Medulla oblongata (tissue), 1 donor: Measurements from ENCODE around the gene RAPGEF4.

Experiments
- DNase-seq: peaks from one replicate; pipeline ENCODE4 v3.0.0-alpha.2; 2015; ENCODE audit errors: extremely low spot score

RAPGEF4 gene

DNA sequence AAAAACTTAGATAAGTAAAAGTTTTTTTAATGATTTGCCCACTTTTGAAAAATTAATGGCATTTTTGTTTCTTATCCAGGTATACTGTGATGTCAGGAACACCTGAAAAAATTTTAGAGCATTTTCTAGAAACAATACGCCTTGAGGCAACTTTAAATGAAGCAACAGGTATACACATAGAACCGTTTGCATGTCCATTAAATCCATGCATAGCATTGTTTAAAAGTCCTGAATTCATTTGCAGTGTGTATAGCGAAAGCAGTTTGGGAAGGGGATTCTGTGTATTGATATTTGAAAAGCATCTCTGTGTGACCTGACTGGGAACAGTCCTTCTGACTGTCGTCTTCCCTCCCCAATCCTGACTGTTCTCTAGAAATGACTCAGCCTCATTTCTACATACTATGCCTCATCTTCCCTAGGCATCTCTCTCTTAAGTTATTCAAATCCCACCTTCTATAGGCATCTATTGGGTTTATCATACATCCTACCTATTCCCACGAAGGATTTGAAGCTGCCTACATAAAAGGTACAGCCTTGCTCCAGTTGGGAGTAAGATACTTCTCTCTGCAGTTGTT, 260.8 kb downstream of the RAPGEF4 start:
- DNase-seq: no peak

DNA sequence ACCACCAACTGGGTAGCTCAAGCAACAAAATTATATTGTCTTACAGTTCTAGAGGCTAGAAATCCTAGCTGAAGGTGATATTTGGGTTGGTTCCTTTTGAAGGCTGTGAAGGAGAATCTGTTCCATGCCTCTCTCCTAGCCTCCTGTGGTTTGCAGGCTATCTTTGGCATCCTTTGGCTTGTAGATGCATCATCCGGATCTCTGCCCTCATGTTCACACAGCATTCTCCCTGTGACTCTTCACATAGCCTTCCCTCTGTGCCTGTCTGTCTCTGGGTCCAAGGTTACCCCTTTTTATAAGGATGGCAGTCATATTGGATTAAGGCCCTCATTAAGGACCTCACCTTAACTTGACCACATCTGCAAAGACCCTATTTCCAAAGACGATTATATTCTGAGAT, 261.4 kb downstream of the RAPGEF4 start:
- DNase-seq: no peak

DNA sequence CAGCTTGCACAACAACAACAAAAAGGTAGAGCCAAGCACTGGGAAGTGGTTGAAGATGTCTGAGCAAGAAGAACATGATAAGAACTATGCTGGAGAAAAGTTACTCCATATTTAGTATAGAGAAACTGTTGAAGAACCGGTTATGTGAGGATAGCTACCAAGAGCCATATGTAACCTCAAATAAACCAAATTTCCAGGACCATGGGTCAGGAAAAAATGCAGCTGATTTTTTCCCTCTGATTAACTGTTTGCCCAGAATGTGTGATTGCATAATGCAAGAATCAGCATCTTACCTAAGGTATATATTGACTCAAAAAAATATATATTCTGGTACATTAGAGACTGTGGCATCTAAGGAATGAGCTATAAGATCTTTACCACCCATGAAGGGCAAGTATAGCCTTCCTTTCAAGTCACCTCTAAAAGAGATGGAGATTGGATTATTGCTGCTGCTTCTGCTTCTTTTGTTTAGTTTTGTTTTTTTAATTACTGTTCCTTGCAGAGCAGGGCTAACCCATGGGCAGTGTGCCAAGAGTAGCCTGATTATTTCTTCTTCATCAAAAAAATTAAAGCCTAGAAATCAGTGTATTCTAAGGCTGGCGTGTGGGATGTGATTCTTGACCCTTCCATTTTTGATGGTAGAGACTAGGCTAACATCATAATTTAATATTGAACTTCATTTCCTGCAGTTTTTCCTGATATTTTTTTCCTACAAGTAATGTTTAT, 263.1 kb downstream of the RAPGEF4 start:
- no peak for DNase-seq

DNA sequence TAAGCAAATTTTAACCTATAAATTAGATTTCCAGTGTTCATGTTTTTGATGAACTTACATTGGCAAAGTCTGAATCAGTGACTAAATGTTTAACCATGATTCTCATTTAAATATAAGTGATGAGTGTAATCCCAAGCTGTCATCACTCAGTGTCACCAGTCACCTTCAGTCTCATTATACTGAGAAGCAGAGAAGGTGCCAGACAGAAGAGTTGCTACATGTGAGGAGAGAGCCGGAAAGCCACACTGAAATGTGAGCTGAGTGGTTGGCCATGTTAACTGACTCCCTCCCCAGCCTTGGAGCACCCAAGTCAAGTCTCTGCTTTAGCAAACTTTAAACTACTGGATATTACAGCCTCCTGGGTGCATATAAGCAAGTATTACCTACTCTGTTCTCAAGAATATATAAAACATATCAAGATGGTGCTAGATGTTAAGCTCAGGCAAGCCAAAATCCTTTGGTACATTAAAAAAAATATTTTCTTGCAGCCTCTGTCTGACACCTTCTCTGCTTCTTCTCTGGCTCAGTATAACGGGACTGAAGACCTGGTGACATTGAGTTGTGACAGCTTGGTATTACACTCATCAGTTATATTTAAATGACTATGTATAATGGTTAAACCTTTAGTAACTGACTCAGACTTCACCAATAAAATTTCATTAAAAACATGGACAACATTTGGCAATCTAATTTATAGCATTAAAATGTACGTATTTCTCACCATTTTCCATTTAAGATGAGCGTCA, 264.2 kb downstream of the RAPGEF4 start:
- DNase-seq: no peak

DNA sequence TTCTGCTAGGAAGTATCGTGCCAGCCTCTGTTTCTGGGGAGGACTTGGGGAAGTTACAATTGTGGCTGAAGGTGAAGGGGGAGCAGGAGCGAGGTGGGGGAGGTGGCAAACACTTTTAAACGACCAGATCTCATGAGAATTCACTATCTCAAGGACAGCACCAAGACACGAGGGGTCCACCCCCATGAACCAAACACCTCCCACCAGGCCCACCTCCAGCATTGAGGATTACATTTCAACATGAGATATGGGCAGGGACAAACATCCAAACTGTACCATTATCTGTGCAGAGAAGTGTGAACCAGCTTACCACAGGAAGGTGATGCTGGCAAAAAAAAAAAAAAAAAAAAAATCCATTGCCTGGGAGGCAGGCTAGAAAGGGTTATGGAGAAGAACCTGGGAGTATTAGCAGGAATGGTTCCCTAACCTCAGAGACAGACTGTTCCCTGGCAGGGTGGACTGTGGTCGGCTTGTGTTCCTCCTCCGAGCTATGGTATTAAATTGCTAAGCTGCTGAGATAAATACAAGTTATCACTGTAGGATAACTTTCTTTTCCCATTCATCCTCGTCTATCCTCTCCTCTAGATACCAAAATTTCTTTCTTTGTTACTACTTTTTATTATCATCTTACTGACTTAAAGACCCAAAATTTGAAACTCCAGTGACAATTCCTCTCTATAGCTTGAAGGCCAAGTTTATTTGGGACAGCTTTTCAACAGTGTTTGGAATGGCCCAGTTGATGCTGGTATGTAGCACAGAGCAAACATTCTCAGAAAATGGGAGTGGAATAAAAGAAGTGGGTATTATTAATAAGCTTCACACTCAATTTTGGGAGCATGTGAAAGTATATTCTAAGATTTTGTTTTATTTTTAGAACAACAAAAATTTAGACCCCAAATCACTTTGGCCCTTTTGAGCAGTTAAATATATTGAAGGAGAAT, 266.3 kb downstream of the RAPGEF4 start:
- DNase-seq: no peak

DNA sequence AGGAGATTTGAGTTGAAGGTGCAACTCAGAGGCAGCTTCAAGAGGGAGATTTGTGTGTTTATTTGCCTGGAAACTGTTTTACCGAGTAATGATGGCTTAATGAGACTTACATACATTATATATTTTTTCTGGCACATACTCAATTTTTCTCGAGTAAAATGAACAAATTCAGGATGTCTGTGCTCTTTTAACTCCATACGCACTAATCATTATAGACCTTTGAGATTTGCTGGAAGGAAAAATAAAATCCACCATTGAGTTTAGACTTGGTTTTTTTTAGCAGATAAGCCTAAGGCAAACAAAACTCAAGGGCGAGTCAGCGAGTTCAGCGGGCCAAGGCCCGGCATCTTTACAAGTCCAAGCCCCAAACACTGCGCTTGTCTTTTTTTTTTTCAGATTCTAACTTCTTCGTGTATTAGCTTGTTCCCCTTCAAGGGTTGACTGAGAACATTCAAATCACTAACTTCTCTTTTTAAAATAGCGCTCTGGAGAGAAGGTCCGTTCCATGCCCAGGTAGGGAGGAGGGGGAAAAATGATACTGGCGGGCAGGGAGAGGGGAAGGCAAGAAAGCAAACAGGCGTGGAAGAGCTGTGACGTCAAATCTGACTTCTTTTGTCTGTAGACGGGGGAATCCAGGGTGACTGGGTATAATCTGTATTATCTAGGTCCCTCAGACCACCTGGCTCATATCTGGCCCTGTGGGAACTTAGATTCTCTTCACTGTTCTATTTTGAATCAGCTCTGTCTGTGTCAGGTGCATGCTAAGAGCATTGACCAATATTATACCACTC, 267.3 kb downstream of the RAPGEF4 start:
- no peak for DNase-seq

DNA sequence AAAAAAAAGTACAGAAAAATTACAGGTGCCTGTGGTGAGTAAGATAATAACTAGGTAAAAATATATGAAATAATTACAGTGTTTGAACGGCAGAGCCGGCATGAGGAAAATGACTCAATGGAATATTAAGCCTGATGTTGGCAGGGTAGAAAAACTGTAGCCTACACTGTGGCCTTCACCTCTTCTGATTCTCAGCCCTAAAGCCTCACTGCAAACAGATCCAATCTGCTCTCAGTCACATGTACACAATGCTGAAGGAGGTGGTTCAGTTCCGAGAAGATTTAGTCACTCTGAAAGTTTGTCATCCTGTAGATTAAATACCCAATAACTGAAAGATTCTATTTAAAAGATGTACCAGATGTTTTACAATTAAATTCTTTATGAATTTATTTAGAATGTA, 273.1 kb downstream of the RAPGEF4 start:
- no peak for DNase-seq

DNA sequence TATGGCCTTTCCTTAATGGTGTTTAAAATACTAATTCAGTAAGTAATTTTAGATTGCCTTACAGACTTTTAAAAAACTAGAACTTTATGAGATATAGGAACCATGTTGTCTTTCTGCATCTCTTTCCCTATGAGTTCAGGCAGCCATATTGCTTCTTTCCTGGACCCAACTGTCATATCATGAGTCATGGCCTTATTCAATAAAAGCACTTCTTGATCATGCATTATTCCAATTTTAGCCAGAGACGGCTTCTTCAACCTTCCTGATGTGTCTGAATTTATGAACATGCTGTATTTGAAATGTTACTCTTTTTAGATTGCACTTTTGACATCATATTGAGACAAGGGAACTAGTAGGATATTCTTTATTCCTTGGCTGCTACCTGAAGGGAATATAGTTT, 274.6 kb downstream of the RAPGEF4 start:
- no peak for DNase-seq

DNA sequence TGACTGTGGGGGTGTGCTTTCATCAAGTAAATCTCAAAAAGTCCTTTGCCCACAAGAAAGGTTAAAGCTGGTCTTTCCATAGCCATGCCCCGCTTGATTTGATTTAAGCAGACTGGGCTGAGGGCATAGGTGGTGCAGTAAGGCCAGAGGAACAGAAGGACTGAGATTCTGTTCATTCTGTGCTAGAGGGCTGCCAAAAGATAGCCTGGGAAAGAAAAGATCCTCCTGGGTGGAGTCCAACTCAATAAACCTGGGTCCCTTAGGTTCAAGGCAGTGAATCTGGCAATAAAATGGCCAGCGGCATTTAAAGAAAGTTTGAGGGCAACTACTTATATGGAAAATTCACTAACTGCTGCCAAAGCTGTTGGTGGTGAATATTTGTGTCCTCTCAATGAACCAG, 280.8 kb downstream of the RAPGEF4 start:
- DNase-seq: no peak

DNA sequence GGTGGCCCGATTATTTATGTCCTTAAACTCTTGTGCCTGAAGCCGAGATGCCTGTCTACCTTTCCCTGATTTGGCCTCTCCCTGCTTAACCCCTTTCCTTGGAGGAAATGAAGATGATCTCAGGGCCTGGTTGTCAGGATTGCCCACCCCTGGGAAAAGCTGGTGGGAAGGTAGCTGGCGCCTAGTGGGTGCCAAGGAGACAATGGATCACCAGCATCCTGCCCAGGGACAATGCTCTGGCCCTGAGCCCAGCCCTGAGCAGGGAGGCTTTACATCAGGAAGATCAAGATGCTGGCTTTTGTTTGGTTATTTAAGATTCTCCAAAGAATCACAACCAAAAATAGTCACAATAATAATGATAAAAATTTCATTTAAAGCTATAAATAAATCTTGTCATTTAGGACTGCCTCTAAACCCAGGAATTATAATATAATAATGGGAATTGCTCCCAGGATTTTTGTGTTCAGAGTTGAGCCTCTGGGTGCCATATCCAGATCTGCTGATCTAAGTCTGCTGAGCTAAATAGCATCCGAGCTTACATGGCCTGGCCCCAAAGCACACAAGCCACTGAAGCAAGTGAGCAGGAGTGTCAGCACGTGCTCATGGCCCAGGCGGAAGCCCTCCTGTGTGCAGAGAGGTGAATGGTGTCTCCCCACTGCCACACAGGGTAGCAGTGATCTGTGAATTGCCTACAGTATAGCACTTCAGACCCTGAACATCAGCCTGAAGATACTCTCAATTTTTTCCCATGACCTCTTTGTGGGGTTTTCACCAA, 282.2 kb downstream of the RAPGEF4 start:
- no peak for DNase-seq

DNA sequence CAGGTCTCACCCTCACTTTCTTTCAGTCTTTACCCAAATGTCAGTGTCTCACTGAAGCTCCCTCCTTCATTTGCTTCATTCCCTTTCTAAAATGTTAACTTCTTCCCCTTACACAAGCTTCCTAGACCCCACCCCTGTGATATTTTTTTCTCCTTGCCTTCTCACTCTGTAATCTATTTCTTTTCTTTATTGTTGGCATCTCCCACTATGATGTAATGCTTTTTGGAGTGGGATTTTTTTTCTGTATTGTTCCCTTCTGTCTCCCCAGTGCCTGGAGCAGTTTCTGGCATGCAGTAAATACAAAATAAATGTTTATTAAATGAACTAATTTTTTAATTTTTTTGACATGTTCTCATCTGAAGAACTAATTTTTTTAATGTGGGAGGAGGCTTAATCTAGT, 284.1 kb downstream of the RAPGEF4 start:
- DNase-seq: no peak

DNA sequence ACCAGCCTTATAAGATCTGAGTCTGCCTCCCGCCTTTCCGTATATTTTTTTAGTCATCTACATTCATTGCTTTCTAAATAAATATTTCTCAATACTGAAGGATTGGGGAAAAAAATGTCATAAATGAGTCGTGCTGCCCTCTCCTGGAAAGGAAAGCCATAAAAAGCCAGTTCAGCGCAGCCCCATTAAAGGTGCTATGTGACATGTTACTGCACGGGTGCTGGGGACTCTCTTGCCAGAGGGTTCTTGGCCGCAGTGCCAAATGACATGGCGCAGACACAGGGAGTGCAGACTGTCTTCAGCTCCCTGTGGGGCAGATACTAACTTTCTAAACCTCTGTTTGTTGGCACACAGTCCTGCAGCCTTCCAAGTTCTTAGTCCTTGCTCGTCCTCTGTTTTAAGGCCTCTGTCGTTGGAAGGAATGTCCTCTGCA, 286.3 kb downstream of the RAPGEF4 start:
- DNase-seq: no peak

DNA sequence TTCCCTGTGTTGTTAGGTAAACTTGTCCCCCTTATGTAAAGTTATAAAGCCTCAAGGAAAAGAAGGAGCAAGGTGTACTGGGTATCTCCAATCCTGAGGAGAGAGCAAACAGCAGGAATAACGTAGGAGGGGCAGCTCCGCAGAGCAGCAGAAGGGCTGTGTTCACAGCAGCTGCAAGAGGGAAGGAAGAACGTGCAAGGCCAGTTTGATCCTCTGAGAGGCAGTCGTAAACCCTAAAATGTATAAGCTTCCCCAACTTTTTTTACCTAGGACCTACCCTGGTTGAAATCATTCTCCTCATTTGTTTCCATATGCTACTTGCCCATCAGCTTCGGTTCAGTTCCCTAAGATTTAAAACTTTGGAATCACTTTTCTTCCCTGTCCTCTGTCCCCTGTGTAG, 288.1 kb downstream of the RAPGEF4 start:
- DNase-seq: no peak

DNA sequence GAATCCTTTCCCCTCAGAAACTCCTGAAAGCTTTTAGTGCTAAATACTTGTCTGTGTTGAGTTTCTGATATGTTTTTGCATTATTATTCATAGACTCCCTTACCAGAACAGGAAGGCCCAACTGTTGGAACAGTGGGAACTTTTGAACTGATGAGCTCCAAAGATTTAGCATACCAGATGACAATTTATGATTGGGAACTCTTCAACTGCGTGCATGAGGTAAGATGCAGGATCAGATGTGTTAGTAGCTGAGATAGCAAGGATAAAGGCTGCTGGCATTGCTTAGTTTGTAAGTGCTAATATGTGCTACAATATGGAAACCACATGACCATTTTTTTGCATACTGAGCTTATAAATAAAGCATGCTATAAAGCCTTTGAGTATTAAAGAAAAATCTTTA, 290.8 kb downstream of the RAPGEF4 start:
- DNase-seq: no peak

DNA sequence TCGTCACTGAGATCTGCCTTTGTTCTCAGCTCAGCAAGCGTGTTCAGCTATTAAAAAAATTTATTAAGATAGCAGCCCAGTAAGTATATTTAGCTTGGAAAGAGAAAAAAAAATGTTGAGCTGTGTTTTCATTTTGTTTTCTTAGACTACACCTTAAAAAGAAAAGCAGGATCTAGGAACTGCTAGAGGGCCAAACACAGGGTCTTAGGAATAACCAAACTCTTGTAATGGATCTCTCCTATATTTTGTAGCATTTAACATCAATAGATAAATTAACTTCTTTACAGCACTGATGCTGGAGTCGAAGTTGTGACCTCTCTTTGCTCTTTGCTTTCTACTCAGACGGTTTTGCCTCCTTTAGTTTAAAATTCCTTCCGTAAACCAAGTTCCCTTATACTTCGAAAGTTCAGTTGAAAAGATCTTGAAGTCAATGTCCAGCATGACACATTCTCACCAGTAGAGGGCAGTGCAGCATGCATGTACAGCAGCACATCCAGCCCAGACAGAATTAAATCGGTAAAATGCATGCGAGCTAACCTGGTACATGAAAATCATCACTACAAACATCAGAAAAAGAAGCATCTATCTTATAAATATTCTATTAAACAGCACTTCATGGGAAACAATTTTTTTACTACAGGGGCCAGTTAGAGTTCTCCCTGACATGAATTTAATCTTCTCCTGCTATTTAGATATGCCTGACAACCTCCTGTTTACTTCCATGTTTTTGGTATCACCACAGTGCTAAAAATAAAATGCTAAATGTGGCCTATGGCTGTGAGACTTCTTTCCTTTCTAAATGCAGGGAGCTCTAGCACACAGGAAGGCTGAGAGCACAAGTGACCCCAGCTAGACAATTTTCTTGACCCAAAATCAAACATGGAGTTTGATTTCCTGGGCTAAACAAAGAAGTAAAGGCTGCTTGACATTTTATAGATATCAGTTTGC, 291.8 kb downstream of the RAPGEF4 start:
- DNase-seq: peak; percentile 95

DNA sequence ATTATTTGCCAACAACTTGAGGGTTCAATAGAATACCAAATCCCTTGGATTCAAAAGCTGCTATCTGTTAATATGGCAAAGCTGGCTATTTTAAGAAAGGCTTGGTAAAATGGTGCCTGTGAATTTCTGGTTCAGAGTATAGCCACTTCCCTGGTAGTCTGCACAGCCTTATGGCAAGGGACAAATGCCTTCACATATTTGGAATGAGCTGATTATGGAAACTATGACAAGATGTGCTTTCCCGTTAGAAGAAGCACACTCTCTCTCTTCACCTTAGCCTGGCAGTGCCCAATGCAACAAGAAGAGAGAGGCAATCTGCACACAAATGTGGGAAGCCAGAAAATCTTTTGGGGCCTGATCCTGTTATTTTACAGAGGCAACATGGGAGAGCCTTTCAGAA, 292.5 kb downstream of the RAPGEF4 start:
- DNase-seq: no peak

DNA sequence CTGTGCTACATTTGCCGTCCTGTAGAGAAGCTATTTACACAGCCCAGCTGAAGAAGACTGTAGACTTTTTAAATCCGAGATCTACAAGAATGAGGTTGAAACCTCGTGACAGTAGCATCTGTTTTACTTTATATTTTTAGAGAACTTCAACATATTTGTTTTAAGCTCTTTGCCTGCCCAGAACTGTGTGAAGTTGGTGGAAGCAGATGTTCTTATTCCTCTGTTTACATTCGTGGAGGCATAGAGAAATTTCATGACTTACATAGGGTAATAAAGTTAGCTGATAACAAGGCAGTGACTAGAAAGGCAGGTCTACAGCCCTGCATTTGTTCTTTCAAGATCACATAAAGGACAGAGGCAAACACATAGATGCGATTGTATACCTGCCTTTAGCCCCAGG, 293.0 kb downstream of the RAPGEF4 start:
- DNase-seq: no peak

DNA sequence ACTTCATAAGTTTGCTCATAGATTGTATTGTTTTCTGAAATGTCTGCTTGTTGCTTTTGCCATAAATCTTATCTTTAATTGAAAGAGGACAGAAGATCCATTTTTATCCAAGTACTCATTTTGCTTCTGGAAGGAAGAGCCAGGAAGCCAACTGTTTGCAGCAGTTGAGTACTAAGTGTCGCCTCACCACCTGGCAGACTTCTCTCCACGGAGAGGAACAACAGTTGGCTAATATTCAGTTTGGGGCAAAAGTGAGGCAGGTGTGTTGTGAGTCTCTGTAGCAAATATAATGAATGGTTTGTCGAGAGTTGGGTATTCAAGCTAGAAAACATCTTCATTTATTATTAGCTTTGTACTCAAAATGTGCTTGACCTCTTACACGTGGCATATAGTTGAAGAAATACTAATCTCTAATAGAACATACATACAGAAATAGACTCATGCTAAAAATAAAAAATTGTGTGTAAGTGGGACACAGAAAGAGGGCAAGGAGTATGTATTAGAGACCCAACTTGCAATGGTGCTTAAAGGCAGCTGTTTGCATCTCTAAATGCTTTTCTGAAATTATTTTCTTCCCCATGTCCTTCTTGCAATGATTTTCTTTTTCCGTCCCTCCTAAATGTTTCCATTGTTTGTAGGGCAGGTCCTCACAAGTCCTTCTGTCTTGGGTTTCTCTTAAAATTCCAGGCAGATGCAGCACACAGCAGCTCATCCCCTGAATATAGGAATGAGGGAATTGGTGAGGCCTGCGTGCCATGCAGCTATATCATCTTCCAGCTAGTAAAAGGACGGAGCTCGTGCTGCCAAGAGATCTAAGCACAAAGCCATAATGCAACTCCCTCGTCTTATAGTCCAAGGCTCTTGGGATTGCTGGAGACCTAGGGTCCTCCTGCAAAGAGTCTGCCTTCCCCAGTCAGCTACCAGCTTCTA, 295.2 kb downstream of the RAPGEF4 start:
- no peak for DNase-seq
